ENCODE measurements around the gene HCRTR2.

The HCRTR2 gene

DNA sequence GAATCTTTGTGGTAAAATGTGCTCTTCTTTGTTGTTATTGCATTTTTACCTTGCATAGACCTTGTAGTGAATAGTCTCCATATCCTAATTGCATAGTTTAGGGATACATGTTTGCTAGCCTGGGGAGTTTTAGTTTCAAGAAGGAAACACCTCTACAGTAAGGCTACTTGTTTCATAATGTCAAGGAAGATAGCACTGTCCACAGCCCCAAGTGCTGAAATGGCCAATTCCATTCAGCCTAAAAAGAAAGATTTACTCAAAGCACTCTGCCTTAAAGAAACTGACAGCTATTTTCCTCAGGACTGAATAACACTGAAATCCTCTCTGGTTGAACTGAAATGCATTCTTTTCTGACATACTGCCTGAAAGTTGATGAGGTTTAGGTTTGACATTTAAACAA lies 2.6 kb downstream of the HCRTR2 start:
- H3K4me3 ChIP-seq (ENCODE audit: low read depth, low read length) = no peak overlapping the region
- H3K27me3 ChIP-seq (replicated peaks) = no peaks in the 10 kb centered on the region
- in situ Hi-C loops (cut with HindIII; ENCODE audit: low pct_ligation_motif_present, low sequenced_read_pairs) = no loop called here
- no peak overlapping the region for H3K27ac ChIP-seq
- no peak for TF ChIP-seq CTCF (IDR thresholded peaks at IDR 0.05; ENCODE audit: low read depth, low read length, missing control alignments)
- peak; percentile 2 for DNase-seq
- H3K36me3 ChIP-seq (replicated peaks) = no peaks in the 10 kb centered on the region

GRCh38 chr6:55180258-55180657 lies 5.9 kb downstream of the HCRTR2 start:
- Histone ChIP-seq H3K27me3 (replicated peaks) (no peaks in the 10 kb centered on the region), H3K4me3 (ENCODE audit: low read depth, low read length) (no peak overlapping the region), H3K27ac (no peak overlapping the region), H3K36me3 (replicated peaks) (no peaks in the 10 kb centered on the region)
- no peak for DNase-seq
- no peak for TF ChIP-seq CTCF (IDR thresholded peaks at IDR 0.05; ENCODE audit: low read depth, low read length, missing control alignments)
- in situ Hi-C loops (cut with HindIII; ENCODE audit: low pct_ligation_motif_present, low sequenced_read_pairs) = no loop called here

GRCh38 chr6:55182016-55182650 lies 7.8 kb downstream of the HCRTR2 start:
- Histone ChIP-seq H3K27ac (no peak overlapping the region), H3K36me3 (replicated peaks) (no peaks in the 10 kb centered on the region), H3K27me3 (replicated peaks) (no peaks in the 10 kb centered on the region), H3K4me3 (ENCODE audit: low read depth, low read length) (no peak overlapping the region)
- no peak for DNase-seq
- in situ Hi-C loops (cut with HindIII; ENCODE audit: low pct_ligation_motif_present, low sequenced_read_pairs) = no loop called here
- no peak for TF ChIP-seq CTCF (IDR thresholded peaks at IDR 0.05; ENCODE audit: low read depth, low read length, missing control alignments)

GRCh38 chr6:55184782-55185530 lies 10.6 kb downstream of the HCRTR2 start:
- no peak for DNase-seq
- H3K27ac ChIP-seq = no peak overlapping the region
- in situ Hi-C loops (cut with HindIII; ENCODE audit: low pct_ligation_motif_present, low sequenced_read_pairs) = no loop called here
- no peaks in the 10 kb centered on the region for H3K27me3 ChIP-seq (replicated peaks)
- H3K4me3 ChIP-seq (ENCODE audit: low read depth, low read length) = no peak overlapping the region
- H3K36me3 ChIP-seq (replicated peaks) = no peaks in the 10 kb centered on the region
- no peak for TF ChIP-seq CTCF (IDR thresholded peaks at IDR 0.05; ENCODE audit: low read depth, low read length, missing control alignments)

- Histone ChIP-seq H3K4me3 (ENCODE audit: low read depth, low read length) (no peak overlapping the region), H3K27ac (no peak overlapping the region), H3K27me3 (replicated peaks) (no peaks in the 10 kb centered on the region), H3K36me3 (replicated peaks) (no peaks in the 10 kb centered on the region)
- in situ Hi-C loops (cut with HindIII; ENCODE audit: low pct_ligation_motif_present, low sequenced_read_pairs) = no loop called here
- TF ChIP-seq CTCF (IDR thresholded peaks at IDR 0.05; ENCODE audit: low read depth, low read length, missing control alignments) = no peak
- no peak for DNase-seq
Observed at GRCh38 chr6:55198715-55199114, 24.4 kb downstream of the HCRTR2 start.
